ENCODE measurements around the gene AFF2. TPM values are rescaled to one million over a fixed set of nuclear protein-coding genes. Genes with fewer than 3 reads are reported as not detected.

AFF2 gene
- total RNA-seq, 2 donors from 2014 or later, result 0.89 to 3.2 TPM

GRCh38 chrX:148681605-148682004 lies 181.2 kb downstream of the AFF2 start:
- Histone ChIP-seq H3K27me3 (no peaks in the 10 kb centered on the region), H3K36me3 (no peaks in the 10 kb centered on the region), H3K4me1 (no peaks in the 10 kb centered on the region), H3K4me3 (no peak overlapping the region), H3K27ac (no peak overlapping the region), H3K9me3 (no peaks in the 10 kb centered on the region)
- DNase-seq (ENCODE audit: low spot score), result no peak
- TF ChIP-seq CTCF (IDR thresholded peaks at IDR 0.05), result no peak

GRCh38 chrX:148682206-148682605 lies 181.8 kb downstream of the AFF2 start:
- no peak overlapping the region for H3K27ac ChIP-seq
- no peak for TF ChIP-seq CTCF (IDR thresholded peaks at IDR 0.05)
- no peaks in the 10 kb centered on the region for H3K4me1 ChIP-seq
- no peaks in the 10 kb centered on the region for H3K9me3 ChIP-seq
- no peak overlapping the region for H3K4me3 ChIP-seq
- H3K27me3 ChIP-seq, result no peaks in the 10 kb centered on the region
- H3K36me3 ChIP-seq, result no peaks in the 10 kb centered on the region
- no peak for DNase-seq (ENCODE audit: low spot score)

GRCh38 chrX:148691456-148691855 lies 191.0 kb downstream of the AFF2 start:
- Histone ChIP-seq H3K4me1 (no peaks in the 10 kb centered on the region), H3K27ac (no peak overlapping the region), H3K36me3 (no peaks in the 10 kb centered on the region), H3K9me3 (no peaks in the 10 kb centered on the region), H3K27me3 (no peaks in the 10 kb centered on the region), H3K4me3 (no peak overlapping the region)
- DNase-seq (ENCODE audit: low spot score), result no peak
- no peak for TF ChIP-seq CTCF (IDR thresholded peaks at IDR 0.05)

GRCh38 chrX:148695255-148695654 lies 194.8 kb downstream of the AFF2 start:
- Histone ChIP-seq H3K4me1 (no peaks in the 10 kb centered on the region), H3K9me3 (no peaks in the 10 kb centered on the region), H3K36me3 (no peaks in the 10 kb centered on the region), H3K27ac (no peak overlapping the region), H3K4me3 (no peak overlapping the region), H3K27me3 (no peaks in the 10 kb centered on the region)
- no peak for TF ChIP-seq CTCF (IDR thresholded peaks at IDR 0.05)
- DNase-seq (ENCODE audit: low spot score), result no peak

GRCh38 chrX:148698221-148698620 lies 197.8 kb downstream of the AFF2 start:
- Histone ChIP-seq H3K4me3 (no peak overlapping the region), H3K27me3 (no peaks in the 10 kb centered on the region), H3K27ac (no peak overlapping the region), H3K4me1 (no peaks in the 10 kb centered on the region), H3K9me3 (no peaks in the 10 kb centered on the region), H3K36me3 (no peaks in the 10 kb centered on the region)
- no peak for DNase-seq (ENCODE audit: low spot score)
- no peak for TF ChIP-seq CTCF (IDR thresholded peaks at IDR 0.05)

- H3K36me3 ChIP-seq, result no peaks in the 10 kb centered on the region
- H3K4me1 ChIP-seq, result no peaks in the 10 kb centered on the region
- H3K27ac ChIP-seq, result no peak overlapping the region
- H3K4me3 ChIP-seq, result no peak overlapping the region
- DNase-seq (ENCODE audit: low spot score), result no peak
- no peaks in the 10 kb centered on the region for H3K27me3 ChIP-seq
- H3K9me3 ChIP-seq, result no peaks in the 10 kb centered on the region
- no peak for TF ChIP-seq CTCF (IDR thresholded peaks at IDR 0.05)
These were observed 199.6 kb downstream of the AFF2 start for GRCh38 chrX:148700021-148700420.

Measured in right atrium auricular region (tissue), 2 donors.